GM18873 (cell line): ENCODE results near the gene PDE7B.
"Not testable (repeated sequence)": the region's sequence is repeated elsewhere in the genome, so short reads cannot be mapped to it uniquely, and the experiment has no call there.

Experiments
- ATAC-seq: cut with Tn5 transposase; IDR thresholded peaks from one replicate; pipeline ENCODE4 v1.9.1; 2021; ENCODE audit warnings: mild to moderate bottlenecking, moderate library complexity, moderate number of reproducible peaks; ENCODE audit not compliant: unreplicated experiment, low FRiP score

Gene PDE7B

GRCh38 chr6:136090929-136091328 lies 239.4 kb downstream of the PDE7B start:
- ATAC-seq: no peak

DNA sequence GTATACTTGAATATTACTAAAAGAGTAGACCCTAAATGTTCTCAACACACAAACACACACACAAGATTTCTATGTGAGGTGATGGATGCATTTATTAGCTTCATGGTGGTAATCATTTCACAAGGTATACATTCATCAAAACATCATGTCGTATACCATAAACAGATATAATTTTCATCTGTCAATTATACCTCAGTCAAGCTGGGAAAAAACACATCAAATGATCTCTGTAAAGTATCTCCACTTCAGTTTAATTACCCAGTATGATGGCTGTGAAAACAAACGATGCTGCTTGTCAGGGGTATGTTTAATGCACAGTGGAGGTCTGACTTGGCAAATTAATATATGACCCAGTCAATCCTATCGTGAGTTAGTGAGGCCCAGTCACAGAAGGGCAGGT lies 241.4 kb downstream of the PDE7B start:
- ATAC-seq: no peak

DNA sequence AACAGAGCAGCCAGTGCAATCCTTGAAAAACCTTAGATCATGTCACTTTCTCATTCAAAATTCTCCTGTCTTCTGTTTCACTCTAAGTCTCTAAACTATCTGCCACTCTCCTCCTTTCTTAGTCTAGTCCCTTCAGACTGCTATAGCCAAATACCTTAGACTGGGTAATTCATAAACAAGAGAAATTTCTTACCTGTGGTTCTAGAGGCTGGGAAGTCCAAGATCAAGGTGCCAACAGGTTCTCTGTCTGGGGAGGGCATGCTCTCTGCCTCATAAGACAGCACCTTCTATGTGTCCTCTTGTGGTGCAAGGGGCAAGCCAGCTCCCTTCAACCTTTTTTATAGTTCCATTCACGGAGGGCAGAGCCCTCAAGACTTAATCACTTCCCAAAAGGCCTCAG lies 242.3 kb downstream of the PDE7B start:
- no peak for ATAC-seq

GRCh38 chr6:136094812-136095211 lies 243.3 kb downstream of the PDE7B start:
- ATAC-seq: no peak

DNA sequence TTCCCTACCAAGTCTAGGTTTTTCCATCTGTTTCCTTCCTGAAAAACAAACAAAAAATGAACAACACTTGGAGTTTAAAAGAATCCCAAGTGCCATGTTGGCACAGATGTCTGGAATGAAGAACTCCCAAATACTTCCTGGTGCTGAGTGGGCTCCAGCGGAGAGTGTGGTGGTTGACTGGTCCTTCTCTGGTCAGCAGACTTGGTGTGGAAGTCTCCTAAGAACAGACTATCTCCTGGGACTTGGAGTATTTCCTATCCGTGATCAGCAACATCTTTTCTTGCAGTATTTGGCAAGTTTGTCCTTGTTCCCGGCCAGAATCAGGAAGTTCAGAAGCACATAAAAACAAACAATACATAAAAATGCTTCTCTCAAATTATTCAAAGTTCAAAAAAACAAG lies 244.5 kb downstream of the PDE7B start:
- ATAC-seq: no peak

GRCh38 chr6:136102991-136103688 lies 251.6 kb downstream of the PDE7B start:
- ATAC-seq: no peak

DNA sequence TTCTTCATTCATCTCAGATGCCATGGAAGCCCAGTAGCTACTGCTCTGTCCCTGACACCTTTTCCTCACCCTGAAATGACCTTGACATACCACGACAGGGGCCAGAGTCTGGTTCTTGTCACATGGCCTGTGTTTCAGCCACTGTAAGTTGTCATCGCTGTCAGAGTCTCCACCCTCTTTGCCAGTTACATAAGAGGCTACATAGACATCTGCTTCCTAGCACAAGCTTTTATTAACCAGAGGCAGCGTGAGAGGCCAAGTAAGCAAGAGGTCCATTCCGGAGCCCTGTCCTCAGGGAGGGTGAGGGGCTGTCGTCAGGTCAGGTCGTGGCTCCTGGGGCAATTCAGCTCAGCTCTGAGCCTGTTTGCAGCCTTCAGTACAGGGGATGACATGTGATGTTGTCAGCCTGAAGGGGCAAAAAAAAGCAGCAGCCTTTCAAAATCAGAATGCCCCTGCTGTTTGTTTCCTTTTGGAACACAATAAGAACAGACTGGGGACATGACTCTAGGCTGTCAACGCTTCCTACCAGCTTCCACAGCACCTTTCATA lies 252.3 kb downstream of the PDE7B start:
- ATAC-seq: no peak

GRCh38 chr6:136104556-136104955 lies 253.1 kb downstream of the PDE7B start:
- no peak for ATAC-seq

DNA sequence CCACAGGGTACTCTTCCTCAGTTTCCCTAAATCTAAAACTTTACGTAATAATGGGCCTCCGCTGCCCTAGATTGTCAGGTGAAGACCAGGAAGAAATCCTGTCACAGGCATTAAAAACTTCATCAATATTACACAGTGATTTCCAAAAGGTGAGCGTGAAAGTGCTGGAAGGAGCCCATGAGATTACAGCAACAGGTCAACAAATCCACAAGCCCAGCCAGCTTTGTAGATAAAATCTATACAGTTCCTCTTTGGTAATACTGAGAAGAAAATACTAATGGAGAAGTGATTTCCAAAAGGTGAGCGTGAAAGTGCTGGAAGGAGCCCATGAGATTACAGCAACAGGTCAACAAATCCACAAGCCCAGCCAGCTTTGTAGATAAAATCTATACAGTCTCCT lies 254.3 kb downstream of the PDE7B start:
- not testable (repeated sequence) for ATAC-seq

DNA sequence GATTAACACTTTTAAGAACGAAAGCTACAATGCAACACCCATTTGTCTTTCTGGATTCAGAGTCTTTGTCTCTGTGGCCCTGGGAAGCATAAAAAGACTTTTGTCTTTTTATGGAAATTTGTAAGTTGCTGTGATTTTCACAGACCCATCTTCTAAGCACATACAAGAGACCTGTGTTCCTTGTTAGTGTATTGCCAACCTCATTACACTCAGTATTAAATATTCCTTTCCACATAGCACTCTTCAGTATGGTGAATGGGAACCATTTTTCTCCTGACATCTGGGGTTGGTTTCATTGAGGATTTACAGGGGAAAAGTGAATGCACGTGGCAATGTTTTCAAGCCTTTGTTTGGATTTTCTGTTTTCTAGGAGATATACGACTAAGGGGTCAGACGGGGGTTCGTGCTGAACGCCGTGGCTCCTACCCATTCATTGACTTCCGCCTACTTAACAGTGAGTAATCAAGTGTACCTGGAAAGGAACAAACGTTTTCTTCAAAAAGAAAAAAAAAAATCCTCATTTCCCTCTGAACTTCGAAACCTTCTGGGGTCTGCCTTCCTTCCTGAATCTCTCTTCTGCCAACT lies 257.0 kb downstream of the PDE7B start:
- ATAC-seq: no peak

GRCh38 chr6:136111831-136112230 lies 260.3 kb downstream of the PDE7B start:
- ATAC-seq: no peak

- ATAC-seq: no peak
Observed at GRCh38 chr6:136112262-136112661, 260.8 kb downstream of the PDE7B start.

- no peak for ATAC-seq
Observed at GRCh38 chr6:136113736-136114173, 262.3 kb downstream of the PDE7B start.

GRCh38 chr6:136114661-136115060 lies 263.2 kb downstream of the PDE7B start:
- no peak for ATAC-seq

- ATAC-seq: no peak
Observed at GRCh38 chr6:136115941-136116340, 264.4 kb downstream of the PDE7B start.

GRCh38 chr6:136117081-136117480 lies 265.6 kb downstream of the PDE7B start:
- ATAC-seq: no peak

DNA sequence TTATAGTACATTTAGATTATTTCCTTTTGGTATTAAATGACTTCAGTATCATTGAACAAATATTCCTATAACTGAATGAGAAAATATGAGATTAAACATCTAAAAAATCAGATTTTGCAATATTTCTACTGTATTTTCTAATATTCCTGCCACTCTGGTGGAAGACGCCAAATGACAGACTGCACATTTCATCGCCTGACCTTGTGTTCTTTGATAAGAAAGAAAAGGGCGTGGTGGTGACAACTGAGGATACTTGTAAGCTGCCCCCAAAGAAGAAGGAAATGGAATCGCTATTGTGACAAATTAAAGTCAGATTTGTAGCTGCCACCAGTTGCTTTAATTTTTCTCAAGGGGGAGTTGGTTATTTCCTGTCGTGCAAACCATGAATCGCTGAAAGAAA lies 267.3 kb downstream of the PDE7B start:
- no peak for ATAC-seq

- no peak for ATAC-seq
Observed at GRCh38 chr6:136123468-136123867, 272.0 kb downstream of the PDE7B start.

GRCh38 chr6:136125585-136125984 lies 274.1 kb downstream of the PDE7B start:
- ATAC-seq: no peak

DNA sequence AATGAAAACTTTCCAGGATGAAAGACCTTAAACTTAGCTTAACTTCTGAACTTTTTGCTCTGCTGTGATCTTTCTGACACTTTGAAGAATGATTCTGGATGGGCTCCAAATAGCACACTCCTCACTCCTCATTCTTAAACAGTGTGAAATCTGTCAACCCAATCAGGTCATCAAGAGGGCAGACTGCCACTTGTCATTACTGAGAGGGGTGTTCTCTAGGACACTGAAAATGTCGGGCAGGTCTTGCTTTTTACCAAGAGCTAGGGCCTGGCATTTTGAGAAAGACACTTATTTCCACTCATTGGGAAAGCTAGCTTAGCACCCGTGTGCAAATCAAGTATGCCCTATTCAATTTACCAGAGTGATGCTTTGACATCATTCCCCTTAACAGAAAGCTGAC lies 276.4 kb downstream of the PDE7B start:
- no peak for ATAC-seq

DNA sequence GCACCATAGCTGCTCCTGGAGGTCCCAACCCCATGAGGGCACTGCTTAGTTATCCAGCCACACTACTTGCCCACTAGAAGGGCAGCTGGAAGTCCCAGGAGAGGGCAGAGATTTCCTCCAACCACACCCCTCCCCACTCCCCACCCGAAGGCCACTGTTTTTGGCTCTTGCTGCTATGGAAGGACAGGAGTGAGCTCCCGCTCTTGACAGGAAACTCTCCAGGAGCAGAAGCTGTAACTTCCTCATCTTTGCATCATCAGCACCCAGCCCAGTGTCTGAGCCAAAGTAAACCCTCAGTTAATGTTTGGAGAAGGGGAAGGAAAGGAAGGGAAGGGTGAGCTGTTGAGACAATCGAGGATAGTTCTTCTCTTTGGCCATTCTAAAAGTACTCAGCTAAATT lies 277.9 kb downstream of the PDE7B start:
- no peak for ATAC-seq

GRCh38 chr6:136134268-136134667 lies 282.8 kb downstream of the PDE7B start:
- ATAC-seq: no peak
